ENCODE data around the gene YTHDF1. TPM values are rescaled to one million over a fixed set of nuclear protein-coding genes. Genes with fewer than 3 reads are reported as not detected.
A peak's percentile ranks its signal among the peaks of the same experiment; 100 is the strongest.
"Not testable (repeated sequence)": the region's sequence is repeated elsewhere in the genome, so short reads cannot be mapped to it uniquely, and the experiment has no call there.

YTHDF1 gene
- total RNA-seq, 2 experiments from 2014 or later, result 32.8 to 32.9 TPM

GRCh38 chr20:63255931-63256704, 40.2 kb upstream of the YTHDF1 start:
- H3K27ac Mint-ChIP-seq, result no peak overlapping the region
- CTCF ChIA-PET, result no interaction called here
- DNase-seq, result no peak
- H3K4me3 Mint-ChIP-seq, result no peak overlapping the region
- intact Hi-C loops (cut with micrococcal nuclease), result no loop called here
- H3K9me3 Mint-ChIP-seq, result no peaks in the 10 kb centered on the region
- H3K4me1 Mint-ChIP-seq (ENCODE audit: low read depth), result peaks cover 3% of the 10 kb centered on the region
- POLR2A ChIA-PET, result no interaction called here
- no peaks in the 10 kb centered on the region for H3K36me3 Mint-ChIP-seq
- peaks cover 35% of the 10 kb centered on the region for H3K27me3 Mint-ChIP-seq

- ChIA-PET POLR2A (no interaction called here), CTCF (no interaction called here)
- peaks cover 42% of the 10 kb centered on the region for H3K27me3 Mint-ChIP-seq
These were observed 38.9 kb upstream of the YTHDF1 start for GRCh38 chr20:63254606-63255384.

GRCh38 chr20:63254232-63254605, 38.3 kb upstream of the YTHDF1 start, which contains the start of gene NKAIN4:
NKAIN4 (minus strand) TSS chr20:63254463; CDS start chr20:63254450, 13 bp downstream.
- CTCF ChIA-PET, result interaction anchor here (2.3 kb wide), 1 partner anchor 31 kb away, joined by 6 read pairs; no protein-coding TSS in a partner anchor
- POLR2A ChIA-PET, result no interaction called here
- peaks cover 3% of the 10 kb centered on the region for H3K4me1 Mint-ChIP-seq (ENCODE audit: low read depth)
- no peak within 1 kb of the TSS for H3K27ac Mint-ChIP-seq
- peaks cover 43% of the 10 kb centered on the region for H3K27me3 Mint-ChIP-seq
- H3K9me3 Mint-ChIP-seq, result no peaks in the 10 kb centered on the region
- no peaks in the 10 kb centered on the region for H3K36me3 Mint-ChIP-seq
- no peak for DNase-seq
- intact Hi-C loops (cut with micrococcal nuclease), result no loop called here
- no peak within 1 kb of the TSS for H3K4me3 Mint-ChIP-seq

More at GRCh38 chr20:63254606-63255384, 38.9 kb upstream of the YTHDF1 start:
- intact Hi-C loops (cut with micrococcal nuclease), result no loop called here
- H3K9me3 Mint-ChIP-seq, result no peaks in the 10 kb centered on the region
- no peak overlapping the region for H3K27ac Mint-ChIP-seq
- peaks cover 3% of the 10 kb centered on the region for H3K4me1 Mint-ChIP-seq (ENCODE audit: low read depth)
- DNase-seq, result no peak
- H3K36me3 Mint-ChIP-seq, result no peaks in the 10 kb centered on the region
- H3K4me3 Mint-ChIP-seq, result no peak overlapping the region

GRCh38 chr20:63253438-63254231, 37.7 kb upstream of the YTHDF1 start:
- no peaks in the 10 kb centered on the region for H3K36me3 Mint-ChIP-seq
- ChIA-PET POLR2A (no interaction called here), CTCF (interaction anchor here (1.0 to 2.3 kb wide), 2 partner anchors 12 to 30 kb away, joined by 3 to 6 read pairs; no protein-coding TSS in a partner anchor)
- H3K27me3 Mint-ChIP-seq, result peaks cover 47% of the 10 kb centered on the region
- H3K27ac Mint-ChIP-seq, result no peak overlapping the region
- H3K4me1 Mint-ChIP-seq (ENCODE audit: low read depth), result peaks cover 3% of the 10 kb centered on the region
- no peak overlapping the region for H3K4me3 Mint-ChIP-seq
- no peak for DNase-seq
- intact Hi-C loops (cut with micrococcal nuclease), result no loop called here
- H3K9me3 Mint-ChIP-seq, result no peaks in the 10 kb centered on the region

- no peak for DNase-seq
- intact Hi-C loops (cut with micrococcal nuclease), result no loop called here
- peaks cover 51% of the 10 kb centered on the region for H3K27me3 Mint-ChIP-seq
- H3K4me3 Mint-ChIP-seq, result no peak overlapping the region
- CTCF ChIA-PET, result interaction anchor here (1.0 to 2.3 kb wide), 2 partner anchors 11 to 30 kb away, joined by 3 to 6 read pairs; no protein-coding TSS in a partner anchor
- H3K27ac Mint-ChIP-seq, result no peak overlapping the region
- no peaks in the 10 kb centered on the region for H3K9me3 Mint-ChIP-seq
- H3K36me3 Mint-ChIP-seq, result no peaks in the 10 kb centered on the region
- H3K4me1 Mint-ChIP-seq (ENCODE audit: low read depth), result peaks cover 3% of the 10 kb centered on the region
- POLR2A ChIA-PET, result no interaction called here
These were observed 37.1 kb upstream of the YTHDF1 start for GRCh38 chr20:63253065-63253437.

- Mint-ChIP-seq H3K27ac (no peak overlapping the region), H3K4me1 (ENCODE audit: low read depth) (peaks cover 3% of the 10 kb centered on the region), H3K9me3 (no peaks in the 10 kb centered on the region), H3K36me3 (no peaks in the 10 kb centered on the region), H3K4me3 (no peak overlapping the region), H3K27me3 (peaks cover 46% of the 10 kb centered on the region)
- POLR2A ChIA-PET, result no interaction called here
- intact Hi-C loops (cut with micrococcal nuclease), result no loop called here
- no peak for DNase-seq
- CTCF ChIA-PET, result interaction anchor here (2.3 kb wide), 1 partner anchor 29 kb away, joined by 6 read pairs; no protein-coding TSS in a partner anchor
These were observed 36.4 kb upstream of the YTHDF1 start for GRCh38 chr20:63252284-63252711.

GRCh38 chr20:63251350-63251749, 35.4 kb upstream of the YTHDF1 start:
- H3K27ac Mint-ChIP-seq; H3K36me3 Mint-ChIP-seq; intact Hi-C loops (cut with micrococcal nuclease); CTCF ChIA-PET; POLR2A ChIA-PET; H3K9me3 Mint-ChIP-seq; H3K4me1 Mint-ChIP-seq (ENCODE audit: low read depth); H3K4me3 Mint-ChIP-seq: not testable (repeated sequence)
- peaks cover 40% of the 10 kb centered on the region for H3K27me3 Mint-ChIP-seq
- DNase-seq, result peak; percentile 29

- Mint-ChIP-seq H3K4me3 (no peak overlapping the region), H3K27ac (no peak overlapping the region), H3K36me3 (no peaks in the 10 kb centered on the region), H3K27me3 (peaks cover 35% of the 10 kb centered on the region), H3K9me3 (no peaks in the 10 kb centered on the region), H3K4me1 (ENCODE audit: low read depth) (peaks cover 3% of the 10 kb centered on the region)
- POLR2A ChIA-PET, result no interaction called here
- DNase-seq, result no peak
- intact Hi-C loops (cut with micrococcal nuclease), result no loop called here
- CTCF ChIA-PET, result interaction anchor here (1.3 kb wide), 1 partner anchor 25 kb away, joined by 6 read pairs; no protein-coding TSS in a partner anchor
These were observed 34.0 kb upstream of the YTHDF1 start for GRCh38 chr20:63249891-63250290.

GRCh38 chr20:63248835-63249591, 33.1 kb upstream of the YTHDF1 start:
- H3K27ac Mint-ChIP-seq, result no peak overlapping the region
- intact Hi-C loops (cut with micrococcal nuclease), result no loop called here
- H3K36me3 Mint-ChIP-seq, result no peaks in the 10 kb centered on the region
- ChIA-PET CTCF (interaction anchor here (0.8 to 1.3 kb wide), 2 partner anchors 24 to 26 kb away, joined by 4 to 6 read pairs; no protein-coding TSS in a partner anchor), POLR2A (no interaction called here)
- no peaks in the 10 kb centered on the region for H3K9me3 Mint-ChIP-seq
- H3K27me3 Mint-ChIP-seq, result peaks cover 33% of the 10 kb centered on the region
- DNase-seq, result no peak
- no peak overlapping the region for H3K4me3 Mint-ChIP-seq
- peaks cover 3% of the 10 kb centered on the region for H3K4me1 Mint-ChIP-seq (ENCODE audit: low read depth)

GRCh38 chr20:63247671-63248228, 31.8 kb upstream of the YTHDF1 start:
- no peaks in the 10 kb centered on the region for H3K9me3 Mint-ChIP-seq
- H3K4me3 Mint-ChIP-seq, result no peak overlapping the region
- H3K36me3 Mint-ChIP-seq, result no peaks in the 10 kb centered on the region
- H3K27me3 Mint-ChIP-seq, result peaks cover 34% of the 10 kb centered on the region
- no peak overlapping the region for H3K27ac Mint-ChIP-seq
- no peak for DNase-seq
- POLR2A ChIA-PET, result no interaction called here
- CTCF ChIA-PET, result interaction anchor here (1.6 kb wide), 1 partner anchor 24 kb away, joined by 5 read pairs; no protein-coding TSS in a partner anchor
- intact Hi-C loops (cut with micrococcal nuclease), result no loop called here
- H3K4me1 Mint-ChIP-seq (ENCODE audit: low read depth), result no peaks in the 10 kb centered on the region

Measured in activated CD4-positive, alpha-beta memory T cell treated with anti-CD3 and anti-CD28 coated beads for 36 hours (primary cell).